GM18517 (cell line): ENCODE measurements around the gene BCL2L11.
"Not testable (repeated sequence)": the region's sequence is repeated elsewhere in the genome, so short reads cannot be mapped to it uniquely, and the experiment has no call there.

Experiments
- ATAC-seq: cut with Tn5 transposase; IDR thresholded peaks from one replicate; pipeline ENCODE4 v1.9.1; 2021; ENCODE audit warnings: mild to moderate bottlenecking, moderate library complexity; ENCODE audit not compliant: unreplicated experiment

Gene BCL2L11, protein sequence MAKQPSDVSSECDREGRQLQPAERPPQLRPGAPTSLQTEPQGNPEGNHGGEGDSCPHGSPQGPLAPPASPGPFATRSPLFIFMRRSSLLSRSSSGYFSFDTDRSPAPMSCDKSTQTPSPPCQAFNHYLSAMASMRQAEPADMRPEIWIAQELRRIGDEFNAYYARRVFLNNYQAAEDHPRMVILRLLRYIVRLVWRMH

DNA sequence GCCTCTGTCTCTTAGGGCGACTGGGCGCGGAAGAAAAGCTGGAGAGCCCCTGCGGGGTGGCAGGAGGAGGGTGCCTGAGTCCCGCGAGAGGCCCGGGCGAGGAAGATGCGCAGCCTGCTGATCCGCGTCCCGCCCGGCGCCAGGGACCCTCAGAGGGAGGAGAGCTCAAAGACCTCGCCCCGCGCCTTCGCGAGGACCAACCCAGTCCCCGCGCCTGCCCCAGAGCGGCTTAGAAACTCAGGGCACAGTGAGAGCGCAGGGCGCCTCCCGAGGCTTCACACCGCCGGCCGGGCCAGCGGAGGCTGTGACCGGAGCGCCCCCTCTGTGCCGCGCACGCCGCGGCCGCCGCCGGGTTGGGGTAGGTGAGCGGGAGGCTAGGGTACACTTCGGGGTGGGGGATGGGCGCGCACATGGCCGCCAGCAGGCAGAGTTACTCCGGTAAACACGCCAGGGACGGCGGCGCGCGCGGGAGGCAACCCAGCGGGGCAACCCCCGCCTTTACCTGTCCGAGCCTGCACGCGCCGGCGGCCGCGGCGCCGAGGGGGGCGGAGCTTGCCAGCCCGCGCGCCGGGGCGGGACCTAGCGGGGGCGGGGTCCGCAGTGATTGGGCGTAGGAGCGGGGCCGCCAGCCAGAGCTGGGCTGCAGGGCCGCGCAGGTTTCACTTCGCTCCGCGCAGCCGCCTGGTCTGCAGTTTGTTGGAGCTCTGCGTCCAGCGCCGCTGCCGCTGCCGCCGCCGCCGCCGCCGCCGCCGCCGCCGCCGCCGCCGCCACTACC lies at the start of gene BCL2L11:
BCL2L11 (plus strand) TSS at position 662 of the 775 bp plus-strand sequence. CDS start 2,832 bp downstream, outside the sequence.
- peak; percentile 47 for ATAC-seq

DNA sequence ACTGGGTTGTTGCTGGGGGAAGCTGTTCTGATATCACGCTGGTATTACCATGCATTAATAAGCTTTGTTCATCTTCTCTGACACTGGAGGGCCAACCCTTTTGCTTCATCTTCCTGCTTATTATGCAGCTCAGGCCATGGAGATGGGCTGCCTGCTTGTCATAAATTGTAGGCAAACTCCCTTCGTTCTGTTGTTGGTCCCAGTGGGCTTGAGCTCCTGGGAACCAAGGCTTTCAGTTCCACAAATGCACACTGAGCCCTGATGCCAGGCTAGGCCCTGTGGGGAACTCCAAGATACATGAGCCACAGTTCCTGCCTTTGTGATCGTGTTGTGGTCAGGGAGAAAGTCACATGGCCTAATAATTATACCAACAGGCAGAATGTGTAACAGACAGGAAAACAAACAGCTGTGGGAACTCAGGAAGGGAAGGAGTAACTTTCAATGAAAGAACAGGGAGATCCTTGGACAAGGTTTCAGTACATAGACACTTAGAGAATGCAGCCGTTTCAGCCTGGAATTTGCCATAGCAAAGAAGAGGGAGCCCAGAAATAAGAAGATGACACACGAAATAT lies 49.0 kb upstream of the BCL2L11 start:
- no peak for ATAC-seq

DNA sequence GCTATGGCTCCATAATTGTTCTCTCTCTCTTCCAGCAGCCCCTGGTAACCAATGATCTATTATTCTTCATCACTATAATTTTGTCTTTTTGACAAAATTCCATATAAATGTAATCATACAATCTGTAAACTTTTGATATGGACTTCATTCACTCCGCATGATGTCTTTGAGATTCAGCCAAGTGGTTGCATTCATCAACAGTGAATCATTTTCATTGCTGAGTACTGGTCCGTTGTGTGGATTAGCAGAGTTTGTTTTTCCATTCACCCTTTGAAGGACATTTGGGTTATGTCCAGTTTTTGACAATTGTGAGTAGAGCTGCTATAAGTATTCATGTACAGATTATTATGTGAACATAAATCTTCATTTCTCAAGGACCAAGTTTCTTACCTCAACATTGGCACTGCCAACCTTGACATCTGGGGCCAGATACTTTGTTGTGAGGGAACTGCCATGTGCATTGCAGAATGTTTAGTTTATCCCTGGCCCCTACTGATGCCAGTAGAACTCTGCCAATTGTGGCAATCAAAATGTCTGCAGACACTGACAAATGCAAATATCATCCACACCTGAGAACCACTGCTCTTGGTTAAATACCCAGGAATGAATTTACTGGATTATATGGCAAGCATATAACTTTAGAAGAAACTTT lies 48.4 kb upstream of the BCL2L11 start:
- ATAC-seq, result no peak

DNA sequence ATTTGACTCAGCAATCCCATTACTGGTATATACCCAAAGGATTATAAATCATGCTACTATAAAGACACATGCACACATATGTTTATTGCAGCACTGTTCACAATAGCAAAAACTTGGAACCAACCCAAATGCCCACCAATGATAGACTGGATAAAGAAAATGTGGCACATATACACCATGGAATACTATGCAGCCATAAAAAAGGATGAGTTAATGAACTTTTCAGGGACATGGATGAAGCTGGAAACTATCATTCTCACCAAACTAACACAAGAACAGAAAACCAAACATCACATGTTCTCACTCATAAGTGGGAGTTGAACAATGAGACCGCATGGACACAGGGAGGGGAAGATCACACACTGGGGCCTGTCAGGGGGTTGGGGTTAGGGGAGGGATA lies 38.1 kb upstream of the BCL2L11 start:
- ATAC-seq, result not testable (repeated sequence)

DNA sequence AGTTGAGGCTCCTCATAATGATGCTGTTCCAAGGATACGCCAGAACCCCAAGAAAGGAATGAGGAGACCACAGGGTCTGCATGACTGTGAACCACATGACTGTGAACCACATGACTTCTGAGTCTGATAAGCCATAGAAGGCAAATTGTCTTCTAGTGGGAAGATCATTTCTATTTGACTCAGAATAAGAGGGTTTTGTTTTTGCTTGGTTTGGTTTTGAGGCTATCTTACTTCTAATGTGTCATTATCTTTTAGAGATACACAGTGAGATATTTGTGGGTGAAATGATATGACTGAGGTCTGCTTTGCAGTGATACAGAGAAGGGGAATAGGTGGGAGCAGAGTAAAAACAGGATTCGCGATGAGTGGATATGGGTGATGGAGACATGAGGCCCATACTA lies 28.9 kb upstream of the BCL2L11 start:
- ATAC-seq, result no peak

DNA sequence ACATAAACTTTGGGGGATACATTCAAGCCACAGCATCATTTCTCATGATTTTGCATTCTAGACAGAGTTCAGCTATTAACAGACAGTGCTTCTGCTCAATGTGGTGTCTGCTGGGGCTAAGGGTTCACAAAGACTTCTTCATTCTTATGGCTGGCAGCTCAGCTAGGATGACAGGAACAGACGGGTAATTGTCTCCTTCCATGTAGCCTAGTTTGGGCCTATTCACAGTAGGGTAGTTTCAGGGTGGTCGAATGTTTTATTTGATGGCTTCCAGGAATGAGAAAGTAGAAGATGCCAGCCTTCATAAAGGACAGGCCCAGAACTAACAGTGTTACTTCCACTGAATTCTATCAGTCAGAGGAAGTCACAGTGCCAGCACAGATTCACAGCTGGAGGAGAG lies 26.0 kb upstream of the BCL2L11 start:
- no peak for ATAC-seq

DNA sequence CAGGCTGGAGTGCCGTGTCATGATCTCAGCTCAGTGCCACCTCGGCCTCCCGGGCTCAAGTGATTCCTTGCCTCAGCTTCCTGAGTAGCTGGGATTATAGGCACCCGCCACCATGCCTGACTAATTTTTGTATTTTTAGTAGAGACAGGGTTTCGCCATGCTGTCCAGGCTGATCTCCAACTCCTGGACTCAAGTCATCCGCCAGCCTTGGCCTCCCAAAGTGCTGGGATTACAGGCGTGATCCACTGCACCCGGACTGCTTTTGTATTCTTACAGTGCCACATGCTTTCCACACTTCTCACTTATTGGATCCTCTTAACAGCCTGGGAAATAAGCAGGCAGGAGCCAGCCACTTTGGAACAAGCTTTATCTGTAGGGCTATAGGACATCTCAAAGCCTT lies 25.3 kb upstream of the BCL2L11 start:
- ATAC-seq, result no peak

DNA sequence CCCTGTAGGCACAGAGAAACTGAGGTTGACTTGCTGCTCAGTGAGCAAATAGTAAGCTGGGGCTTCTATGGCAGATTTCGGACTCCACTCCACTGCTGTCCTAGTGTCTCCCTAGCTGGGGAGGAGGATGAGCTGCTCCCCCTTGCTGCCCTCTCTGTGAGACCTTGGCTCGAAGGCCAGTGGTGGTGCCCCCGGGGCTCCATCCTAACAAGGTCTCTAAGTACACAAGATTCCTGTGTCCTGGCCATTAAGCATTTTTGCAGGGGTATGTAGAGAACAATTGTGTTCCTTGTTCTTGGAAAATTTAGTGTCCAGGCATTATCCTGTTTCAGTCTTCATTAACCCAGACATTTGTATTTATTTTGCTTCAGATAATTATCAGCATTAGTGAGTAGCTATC lies 21.3 kb upstream of the BCL2L11 start:
- ATAC-seq, result no peak

DNA sequence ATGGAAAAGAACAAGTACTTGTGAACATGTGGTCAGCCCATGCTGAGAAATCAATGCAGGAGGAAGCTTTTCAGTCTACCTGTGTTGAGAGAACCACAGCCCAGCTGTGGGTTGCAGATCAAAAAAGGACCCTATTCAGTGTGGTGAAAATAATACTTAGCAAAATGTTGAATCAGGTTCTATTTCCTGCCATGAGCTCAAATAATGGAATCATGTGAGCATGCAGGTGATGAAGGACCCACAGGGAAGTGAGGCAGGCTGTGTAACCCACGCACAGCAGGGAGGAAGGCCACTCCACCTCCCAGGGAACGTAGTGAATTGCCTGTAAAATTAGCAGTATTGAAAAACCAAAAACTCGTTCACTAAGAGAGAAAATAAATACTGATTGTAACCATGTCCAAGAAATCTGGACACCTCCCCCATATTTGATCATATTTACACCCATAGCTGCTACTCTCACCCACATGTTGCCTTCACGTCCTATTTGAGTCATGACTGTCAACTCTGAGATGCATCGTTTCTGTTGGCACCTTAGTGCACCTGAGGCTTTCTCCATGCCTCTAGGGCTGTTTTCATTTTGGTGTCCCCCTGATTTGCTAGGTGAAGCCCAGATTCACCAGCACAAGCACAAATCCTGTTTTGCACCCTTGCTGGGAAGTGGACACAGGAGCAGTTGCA lies 20.5 kb upstream of the BCL2L11 start:
- peak; percentile 42 for ATAC-seq

DNA sequence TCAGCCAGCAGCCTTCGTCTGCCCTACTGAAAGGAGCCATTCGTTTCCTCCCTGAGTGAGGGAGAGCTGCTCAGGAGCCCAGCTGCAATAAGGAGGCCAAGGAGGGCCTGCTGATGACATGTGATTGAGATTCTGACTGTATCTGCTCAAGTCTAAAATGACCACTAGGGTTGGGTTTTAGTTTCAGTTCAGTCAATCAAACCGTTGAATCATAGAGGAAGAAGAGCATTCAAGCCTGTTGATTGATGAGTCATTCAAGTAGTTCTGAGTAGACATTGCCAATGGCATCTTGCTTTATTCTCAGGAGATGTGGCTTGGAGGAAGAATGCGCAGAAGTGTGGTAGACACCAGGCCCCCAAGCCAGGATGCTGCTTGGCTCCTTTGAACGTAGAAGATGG lies 19.9 kb upstream of the BCL2L11 start:
- ATAC-seq, result peak; percentile 84

DNA sequence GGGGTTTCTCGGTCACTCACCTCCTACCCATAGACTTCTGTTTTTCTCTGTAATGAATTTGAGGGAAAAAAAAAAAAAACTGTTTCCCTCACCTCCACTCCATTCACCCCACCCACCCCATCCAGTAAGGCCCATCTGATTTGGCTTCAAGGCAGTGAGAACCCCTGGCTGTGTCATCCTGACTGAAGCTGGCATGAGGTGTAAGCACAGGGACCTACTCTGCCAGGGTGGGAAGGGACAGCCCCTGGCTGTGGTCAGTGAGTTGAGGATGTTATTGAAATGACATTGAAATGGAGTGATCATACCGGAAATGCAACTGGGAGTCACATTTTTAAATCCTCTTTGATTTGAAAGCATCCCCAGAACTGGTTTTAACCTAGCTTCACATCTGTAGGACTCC lies 19.1 kb upstream of the BCL2L11 start:
- no peak for ATAC-seq

DNA sequence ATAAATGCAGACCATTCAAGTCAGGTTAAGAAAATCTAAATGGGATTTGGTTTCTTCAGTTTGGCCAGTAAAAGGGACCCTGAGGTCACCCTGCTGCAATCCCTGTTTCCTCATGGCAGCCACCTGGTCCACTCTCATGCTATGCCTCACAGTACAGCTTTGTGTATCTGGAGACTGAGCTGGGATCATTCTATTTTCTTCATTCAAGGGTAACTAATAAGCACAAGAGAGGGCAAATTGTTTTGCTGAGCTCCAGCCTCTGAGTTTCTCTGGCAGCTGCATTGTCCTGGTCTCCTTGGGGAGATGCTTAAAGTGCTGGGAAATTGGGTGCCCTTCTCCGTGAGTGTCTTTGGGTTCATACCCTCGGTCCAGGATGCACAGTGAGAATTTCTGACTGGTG lies 18.5 kb upstream of the BCL2L11 start:
- no peak for ATAC-seq

DNA sequence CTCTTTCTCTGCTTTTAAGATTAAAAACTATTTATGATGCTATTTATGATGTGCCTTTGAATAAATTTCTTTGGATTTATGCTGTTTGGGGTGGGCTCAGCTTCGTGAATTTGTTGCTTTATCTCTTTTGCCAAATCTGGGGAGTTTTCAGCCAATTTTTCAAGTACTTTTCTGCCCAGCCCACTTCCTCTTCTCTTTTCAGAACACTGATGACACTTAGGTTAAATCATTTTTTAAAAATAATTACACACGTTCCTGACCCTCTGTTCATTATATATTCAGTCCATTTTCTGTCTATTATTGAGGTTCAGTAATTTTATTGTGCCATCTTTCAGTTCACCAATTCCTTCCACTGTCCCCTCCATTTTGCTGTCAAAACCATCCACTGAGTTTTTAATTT lies 14.8 kb upstream of the BCL2L11 start:
- ATAC-seq, result no peak

DNA sequence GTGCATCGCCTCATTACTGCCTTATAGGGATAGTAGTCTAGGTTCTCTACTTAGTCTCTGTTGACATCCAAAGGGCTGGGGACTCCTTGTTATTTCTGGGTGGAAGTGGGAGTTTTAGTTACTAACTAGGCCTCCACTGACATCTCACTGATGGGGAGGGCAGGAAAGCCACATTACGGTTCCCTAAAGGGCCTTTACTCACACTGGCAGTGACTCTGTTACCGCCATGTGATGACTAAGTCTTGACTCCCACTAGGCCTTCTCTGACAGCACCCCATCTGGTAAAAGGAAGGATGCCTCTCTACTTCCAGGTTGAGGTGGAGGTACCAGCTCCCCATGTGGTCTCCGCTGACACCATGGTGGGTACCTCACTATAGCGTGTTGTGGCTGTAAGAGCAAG lies 14.0 kb upstream of the BCL2L11 start:
- no peak for ATAC-seq

DNA sequence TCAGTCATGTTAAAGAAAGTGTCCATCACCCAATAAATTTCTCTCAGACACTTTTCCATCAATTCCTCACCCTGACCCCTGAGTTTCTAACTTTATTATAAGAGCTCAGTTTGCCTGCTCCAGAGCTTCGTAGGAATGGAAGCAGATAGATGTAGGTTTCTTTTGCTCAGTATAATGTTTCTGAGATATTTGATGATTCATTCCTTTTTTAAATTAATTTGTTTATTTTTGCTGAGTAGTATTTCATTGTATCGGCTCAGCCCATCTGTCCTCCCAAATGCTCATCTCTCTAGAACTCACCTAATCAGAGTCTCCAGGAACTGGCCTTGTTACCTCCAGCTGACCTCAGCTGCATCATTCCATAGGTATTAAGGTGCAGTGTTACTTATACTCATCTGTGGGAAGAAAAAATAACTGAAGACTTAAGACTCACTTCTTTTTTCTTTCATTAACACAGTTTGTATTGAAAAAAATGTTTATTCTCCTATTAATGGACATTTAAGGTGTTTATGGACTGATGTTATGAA lies 11.9 kb upstream of the BCL2L11 start:
- no peak for ATAC-seq

DNA sequence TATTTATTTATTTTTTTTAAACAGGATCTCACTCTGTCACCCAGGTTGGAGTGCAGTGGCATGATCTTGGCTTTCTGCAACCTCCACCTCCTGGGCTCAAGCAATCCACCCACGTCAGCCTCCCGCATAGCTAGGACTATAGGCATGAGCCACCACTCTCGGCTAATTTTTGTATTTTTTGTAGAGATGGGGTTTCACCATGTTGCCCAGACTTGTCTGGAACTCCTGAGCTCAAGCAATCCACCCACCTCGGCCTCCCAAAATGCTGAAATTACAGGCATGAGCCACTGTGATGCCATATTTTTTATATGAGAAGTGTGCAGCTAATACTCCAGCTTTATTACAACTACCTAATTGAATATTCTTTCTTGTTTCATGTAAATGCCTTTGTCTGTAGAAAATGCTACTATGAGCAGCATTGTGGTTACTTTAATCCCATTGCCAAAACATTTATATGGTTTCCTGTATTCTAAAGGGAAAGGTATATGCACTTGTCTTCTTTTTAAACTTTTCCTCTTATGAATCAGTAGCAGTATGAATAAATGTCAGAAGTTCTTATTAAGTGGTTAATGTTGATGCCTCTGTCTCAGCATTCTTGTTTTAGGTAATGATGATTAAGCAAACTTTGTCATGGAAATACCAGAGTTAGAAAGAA lies 9.5 kb upstream of the BCL2L11 start:
- ATAC-seq, result no peak

DNA sequence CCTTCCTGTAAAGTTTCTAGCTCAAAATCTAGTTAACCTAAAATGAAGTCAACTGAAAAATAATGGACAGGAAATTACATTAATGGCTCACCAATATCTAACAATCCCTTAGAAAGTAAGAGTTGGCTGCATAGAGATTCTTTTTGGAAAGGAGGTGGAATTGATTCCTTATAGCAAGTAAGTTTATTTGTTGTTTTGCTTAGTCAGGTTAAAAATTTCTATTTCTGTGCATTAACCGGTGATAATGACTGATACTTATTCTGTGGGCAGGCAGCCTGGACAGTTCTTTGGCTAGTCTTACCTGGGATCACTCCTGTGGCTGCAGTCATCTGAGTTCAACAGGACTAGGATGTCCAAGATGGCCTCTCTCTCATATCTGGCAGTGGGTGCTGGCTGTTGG lies 6.9 kb upstream of the BCL2L11 start:
- ATAC-seq, result no peak

DNA sequence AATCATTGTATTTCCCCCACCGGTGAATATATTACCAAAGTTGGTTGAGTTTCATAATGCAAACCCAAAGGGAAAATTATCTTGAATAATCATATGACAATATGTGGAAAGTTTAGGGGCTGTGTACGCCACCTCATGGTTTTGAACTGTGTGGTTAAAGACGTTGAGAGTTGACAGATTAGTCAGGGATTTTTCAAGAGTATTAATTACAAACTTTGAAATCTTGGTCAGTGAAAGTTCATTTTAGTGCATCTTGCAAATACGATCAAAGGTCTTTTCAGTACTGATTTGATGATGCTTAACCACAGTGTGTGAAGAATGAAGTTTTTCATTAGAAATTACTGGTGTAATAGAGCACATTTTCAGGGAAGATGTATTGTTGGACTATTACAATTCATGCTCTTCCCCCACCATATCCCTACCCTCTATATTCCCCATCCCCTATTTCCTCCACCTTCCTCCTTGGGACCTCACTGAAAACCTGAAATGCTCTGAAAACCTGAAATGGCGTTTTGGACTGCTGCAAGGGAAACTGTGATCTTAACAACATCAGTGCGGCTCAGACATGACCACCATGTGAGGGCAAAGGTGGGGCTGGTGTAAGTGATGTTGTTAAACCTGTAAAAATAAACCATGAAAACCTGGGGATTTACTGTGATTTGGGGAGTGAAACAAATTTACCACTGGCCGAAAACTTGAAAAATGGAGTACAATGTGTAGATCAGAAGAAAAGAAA lies 4.5 kb upstream of the BCL2L11 start:
- no peak for ATAC-seq

DNA sequence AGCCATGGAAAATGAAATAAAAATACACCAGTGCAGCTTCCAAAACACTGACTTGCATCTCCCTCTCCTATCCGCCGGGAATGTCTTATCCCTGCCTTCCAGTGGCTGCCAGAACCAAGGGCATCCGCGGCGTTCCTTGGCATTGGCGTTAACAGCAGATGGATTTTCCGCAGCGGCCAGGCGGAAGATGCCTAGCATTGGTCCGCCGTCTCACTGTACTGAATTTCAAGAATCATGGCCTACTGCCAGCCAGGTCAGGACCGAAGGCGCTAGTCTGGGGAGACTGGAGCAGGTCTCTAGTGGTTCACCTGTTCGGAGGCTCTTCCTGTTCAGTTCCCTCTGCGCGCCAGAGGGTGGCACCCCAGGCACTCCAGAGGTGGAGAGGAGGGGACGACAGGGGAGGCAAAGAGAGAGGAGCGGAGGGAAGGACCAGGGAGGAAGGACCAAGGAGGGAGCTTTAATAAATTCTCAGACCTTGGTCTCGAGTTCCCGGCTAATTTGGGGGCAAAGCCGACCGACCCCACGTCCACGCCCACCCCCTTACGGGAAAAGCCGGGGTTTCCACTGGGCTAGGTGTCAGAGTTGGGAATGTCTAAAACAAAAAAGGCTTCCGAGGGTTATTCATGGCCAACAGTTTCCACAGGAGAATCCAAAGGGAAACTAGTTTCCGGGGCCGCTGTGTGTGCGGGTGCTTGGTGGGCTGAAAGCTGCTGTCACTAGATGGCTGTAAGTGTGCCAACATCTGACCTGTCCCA lies 3.7 kb upstream of the BCL2L11 start:
- no peak for ATAC-seq
